OCI-LY1 (cell line): ENCODE measurements around the gene ELSPBP1.

ENCODE experiments used
- EZH2 ChIP-seq: fragments of 200-600 bp; sonication (generic), shearing (Covaris generic); IDR thresholded peaks from 2 replicates; pipeline ENCODE4 v1.8.0; 2017; ENCODE audit warnings: borderline replicate concordance, mixed run types, mild to moderate bottlenecking, antibody characterized with exemption, low read length, moderate library complexity, mixed read lengths
- TF ChIP-seq, protein P1 (sequence below): fragments of 200-600 bp; sonication (generic), shearing (Covaris generic); IDR thresholded peaks from 2 replicates; pipeline ENCODE4 v1.5.1; 2017; ENCODE audit warnings: mild to moderate bottlenecking, antibody characterized with exemption, low read length, moderate library complexity, mixed read lengths

DNA sequence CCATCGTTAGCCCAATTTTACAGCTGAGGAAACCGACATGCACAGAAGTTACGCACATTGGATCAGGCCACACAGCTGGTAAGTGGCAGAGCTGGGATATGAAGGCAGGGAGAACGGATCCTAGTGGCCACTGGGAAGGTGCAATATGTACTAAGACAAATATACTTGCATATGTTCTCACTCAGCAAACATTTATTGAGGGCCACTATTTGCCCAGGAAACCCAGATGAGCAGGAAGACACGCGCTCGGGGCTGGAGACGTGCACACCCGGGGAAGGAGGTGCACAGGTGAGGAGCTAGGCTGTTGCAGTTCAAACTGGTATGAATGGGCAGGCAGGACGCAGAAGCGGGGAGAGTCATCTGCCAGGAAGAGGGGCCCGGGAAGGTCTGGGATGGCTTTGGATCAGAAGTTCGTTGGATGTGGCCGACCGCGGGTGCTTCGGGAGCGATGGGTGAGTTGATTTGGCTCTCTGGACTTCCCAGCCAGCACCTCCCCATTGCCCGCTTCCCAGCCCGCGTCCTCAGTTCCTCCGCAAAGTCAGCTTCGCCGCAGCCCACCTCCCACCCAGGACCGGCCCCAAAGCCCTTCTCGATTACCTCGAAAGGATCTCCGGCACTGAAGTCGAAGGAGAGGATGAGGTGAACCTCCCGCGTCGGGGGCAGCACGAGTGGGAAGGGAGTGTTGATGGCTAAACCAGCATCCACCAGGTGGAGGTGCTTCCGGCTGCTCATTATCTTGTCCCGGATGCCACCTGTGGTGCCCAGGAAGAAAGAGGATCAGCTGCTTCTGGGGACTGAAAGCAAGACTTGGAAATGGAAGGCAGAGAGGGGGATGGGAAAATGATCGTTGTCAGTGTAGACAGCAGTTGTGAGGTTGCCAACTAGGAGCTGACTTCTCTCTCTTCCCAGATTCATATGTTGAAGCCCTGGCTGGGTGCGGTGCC, 67.2 kb downstream of the ELSPBP1 start:
- TF ChIP-seq, protein P1, sequence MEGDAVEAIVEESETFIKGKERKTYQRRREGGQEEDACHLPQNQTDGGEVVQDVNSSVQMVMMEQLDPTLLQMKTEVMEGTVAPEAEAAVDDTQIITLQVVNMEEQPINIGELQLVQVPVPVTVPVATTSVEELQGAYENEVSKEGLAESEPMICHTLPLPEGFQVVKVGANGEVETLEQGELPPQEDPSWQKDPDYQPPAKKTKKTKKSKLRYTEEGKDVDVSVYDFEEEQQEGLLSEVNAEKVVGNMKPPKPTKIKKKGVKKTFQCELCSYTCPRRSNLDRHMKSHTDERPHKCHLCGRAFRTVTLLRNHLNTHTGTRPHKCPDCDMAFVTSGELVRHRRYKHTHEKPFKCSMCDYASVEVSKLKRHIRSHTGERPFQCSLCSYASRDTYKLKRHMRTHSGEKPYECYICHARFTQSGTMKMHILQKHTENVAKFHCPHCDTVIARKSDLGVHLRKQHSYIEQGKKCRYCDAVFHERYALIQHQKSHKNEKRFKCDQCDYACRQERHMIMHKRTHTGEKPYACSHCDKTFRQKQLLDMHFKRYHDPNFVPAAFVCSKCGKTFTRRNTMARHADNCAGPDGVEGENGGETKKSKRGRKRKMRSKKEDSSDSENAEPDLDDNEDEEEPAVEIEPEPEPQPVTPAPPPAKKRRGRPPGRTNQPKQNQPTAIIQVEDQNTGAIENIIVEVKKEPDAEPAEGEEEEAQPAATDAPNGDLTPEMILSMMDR = no peak
- no peak for TF ChIP-seq EZH2
